Stimulated activated naive CD4-positive, alpha-beta T cell treated with Interleukin-2 at 50 U/mL for 16 hours (primary cell): Measurements from ENCODE around the gene RBP2.
"Not testable (repeated sequence)": the region's sequence is repeated elsewhere in the genome, so short reads cannot be mapped to it uniquely, and the experiment has no call there.

ENCODE experiments used
- DNase-seq: peaks from one replicate; lab custom pipeline; 2025; lab: John Stamatoyannopoulos, UW

RBP2 gene

DNA sequence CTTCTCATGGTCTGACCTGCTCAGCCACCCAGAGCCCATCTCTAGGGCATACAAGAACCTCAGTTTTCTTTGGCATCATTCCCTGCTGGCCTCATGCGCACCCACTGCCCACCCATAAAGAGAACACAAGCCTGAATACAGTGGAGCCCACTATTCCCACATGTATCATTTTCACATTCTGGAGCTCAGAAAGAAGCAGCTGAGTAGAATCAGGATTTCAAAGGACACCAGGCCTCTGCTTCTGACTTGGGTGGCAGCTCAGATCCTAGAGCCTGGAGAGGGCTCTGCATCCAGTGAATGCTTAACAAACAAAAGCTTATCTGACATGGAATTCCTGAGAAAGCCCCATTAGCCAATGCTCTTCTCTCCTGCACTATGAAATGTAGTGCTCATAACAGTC lies 34.7 kb downstream of the RBP2 start:
- no peak for DNase-seq

GRCh38 chr3:139440639-139441556 lies 35.4 kb downstream of the RBP2 start:
- DNase-seq = no peak

DNA sequence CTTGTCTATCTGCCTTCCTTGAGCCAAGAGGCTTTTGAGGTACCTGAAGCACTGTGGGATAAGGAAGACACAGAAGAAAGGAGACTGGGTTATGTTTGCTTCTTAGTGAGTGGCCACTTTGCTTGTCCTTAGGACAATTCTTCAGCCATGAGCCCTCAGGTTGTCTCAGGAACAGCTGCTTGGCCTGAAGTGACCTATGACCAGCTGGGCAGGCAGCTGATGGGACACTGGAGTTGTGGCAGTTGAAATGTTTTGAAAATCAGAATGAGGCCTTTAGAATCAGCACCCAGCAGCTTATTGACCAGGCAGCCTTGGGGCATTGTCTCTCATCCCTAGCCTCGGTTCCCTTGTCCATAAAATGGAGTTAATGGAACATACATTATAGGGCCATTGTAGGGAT lies 37.0 kb downstream of the RBP2 start:
- no peak for DNase-seq

DNA sequence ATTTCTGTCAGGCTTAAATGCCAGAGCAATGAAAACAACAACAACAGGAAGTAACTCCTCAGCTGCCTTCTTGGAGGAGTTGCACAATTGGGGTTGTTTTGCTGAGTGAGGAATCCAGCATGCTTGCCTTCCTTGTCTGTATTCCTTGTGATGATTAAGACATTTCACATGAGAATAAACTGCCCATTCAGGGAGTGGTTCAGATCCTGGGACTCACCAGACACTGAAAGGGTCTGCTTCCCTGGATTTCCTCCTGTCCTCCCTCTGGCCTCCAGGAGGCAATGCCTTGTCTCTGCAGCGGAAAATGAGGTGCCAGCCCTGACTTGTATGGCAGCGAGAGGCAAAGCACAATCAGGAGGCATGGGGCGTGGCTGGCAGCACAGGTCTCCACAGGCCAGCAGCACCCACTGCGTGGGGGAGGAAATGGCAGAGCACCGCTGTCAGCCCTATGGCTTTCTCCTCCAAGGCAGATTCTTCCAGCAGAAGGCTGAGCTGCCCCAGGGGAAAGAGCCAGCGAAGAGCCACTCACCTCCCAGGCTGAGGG lies 41.5 kb downstream of the RBP2 start:
- no peak for DNase-seq

DNA sequence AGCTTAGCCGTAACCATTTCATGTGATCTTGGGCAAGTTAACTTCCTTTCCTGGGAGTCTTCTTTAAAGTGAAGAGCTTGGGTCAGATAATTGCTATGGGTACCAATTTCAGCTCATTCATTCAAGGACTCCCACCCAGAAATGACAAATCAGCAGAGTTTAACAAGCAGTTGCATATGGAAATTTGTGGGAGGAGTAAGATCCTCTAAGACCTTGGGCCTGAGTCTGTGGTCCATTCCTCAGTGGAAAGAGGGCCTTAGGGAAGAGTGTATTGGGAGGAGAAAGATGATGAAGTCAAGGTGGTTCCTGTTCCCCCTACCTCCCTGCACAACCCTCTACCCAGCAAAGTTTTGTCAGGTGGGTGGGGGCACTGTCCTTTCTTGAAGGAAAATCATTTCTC lies 42.1 kb downstream of the RBP2 start:
- no peak for DNase-seq

DNA sequence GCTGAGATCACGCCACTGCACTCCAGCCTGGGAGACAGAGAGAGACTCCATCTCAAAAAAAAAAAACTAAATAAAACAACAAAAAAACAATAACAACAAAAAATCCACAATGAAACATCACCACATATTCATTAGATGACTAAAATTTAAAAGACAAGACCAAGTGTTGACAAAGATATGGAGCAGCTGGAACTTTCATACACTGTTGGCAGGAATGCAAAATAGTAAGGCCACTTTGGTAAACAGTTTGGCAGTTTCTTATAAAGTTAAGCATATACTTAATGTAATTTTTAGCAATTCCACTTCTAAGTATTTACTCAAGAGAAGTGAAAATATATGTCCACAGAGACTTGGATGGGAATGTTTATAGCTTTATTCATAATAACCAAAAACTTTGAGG lies 43.2 kb downstream of the RBP2 start:
- no peak for DNase-seq

DNA sequence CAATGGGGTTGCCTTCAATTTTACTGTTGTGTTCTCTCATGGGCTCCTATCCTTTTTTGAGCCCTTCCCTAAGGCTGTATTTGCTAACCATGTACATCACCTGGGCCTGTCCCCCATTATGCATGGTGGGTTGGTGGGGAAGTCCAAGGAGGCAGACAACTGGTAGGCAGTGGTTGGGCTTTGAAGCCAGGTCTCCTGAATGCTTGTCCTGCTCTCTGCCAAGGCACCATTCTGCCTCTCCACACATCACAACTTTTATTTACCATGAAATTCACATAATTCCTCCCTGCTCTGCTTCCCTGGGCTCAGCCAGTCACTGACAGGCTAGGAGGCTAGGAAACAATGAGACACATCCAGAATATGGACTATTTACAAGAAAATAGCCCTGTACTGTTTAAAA lies 45.8 kb downstream of the RBP2 start:
- no peak for DNase-seq

DNA sequence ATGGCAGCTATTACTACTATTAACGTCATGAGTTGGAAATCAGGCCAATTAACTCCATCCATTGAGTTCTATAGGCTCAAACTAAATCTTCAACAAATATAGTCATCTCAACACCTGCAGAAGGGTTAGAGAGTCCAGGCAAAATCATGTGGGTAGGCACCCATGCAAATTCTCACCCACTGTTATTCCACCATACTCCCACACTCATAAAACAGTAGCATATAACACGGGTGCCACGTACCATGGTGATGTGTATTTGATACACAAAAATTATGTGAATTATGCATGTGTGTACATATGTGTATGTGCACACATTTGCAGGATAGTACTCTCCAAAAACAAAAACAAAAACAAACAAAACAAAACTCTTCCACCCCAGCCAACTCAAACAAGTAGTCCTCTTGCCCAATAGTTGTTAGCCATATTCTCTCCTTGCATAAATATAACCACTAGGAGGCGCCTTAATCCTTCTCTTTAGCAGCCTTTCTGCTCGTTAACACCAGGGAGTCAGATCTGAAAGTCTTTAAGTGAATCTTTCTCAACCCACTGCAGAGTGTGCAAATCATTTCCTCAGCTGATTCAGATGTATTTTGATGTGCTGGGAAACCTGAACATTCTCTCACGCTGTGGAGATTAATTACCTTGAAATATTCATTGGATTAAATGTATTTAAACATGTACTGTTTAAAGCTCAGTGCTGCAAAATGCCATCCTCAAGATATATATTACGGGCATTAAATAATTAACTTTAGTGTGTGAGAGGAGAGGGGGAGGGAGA lies 48.8 kb downstream of the RBP2 start:
- DNase-seq = no peak

DNA sequence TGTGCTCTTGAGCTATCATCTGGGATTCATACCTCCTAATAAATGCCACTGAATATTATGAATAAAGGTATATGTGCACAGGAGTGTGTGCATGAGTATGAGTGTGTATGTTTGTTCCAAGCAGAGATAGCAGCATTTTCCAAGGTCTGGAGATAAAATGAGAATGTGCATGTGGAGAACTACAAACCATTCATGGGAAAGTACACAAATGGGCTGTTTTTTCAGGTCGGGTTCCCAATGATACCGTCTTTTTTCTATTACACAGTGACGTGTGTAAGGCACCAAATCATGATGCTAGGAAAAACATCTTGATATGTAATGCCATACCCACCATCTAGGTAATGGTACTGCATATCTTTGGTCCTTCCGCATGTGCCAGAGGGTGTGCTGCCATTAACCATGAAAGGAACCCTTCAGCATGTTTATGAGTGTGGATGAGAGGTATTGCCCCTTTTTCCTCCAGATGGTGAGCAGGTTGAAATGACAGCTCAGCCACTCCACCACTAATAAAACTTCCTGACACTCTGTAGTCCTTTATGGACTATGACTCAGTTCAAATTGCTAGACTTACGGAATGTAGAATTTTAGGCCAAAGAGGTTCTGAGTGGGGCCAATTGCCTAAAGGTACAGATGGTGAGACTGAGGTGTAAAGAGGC lies 50.4 kb downstream of the RBP2 start:
- DNase-seq = no peak

- DNase-seq = no peak
Measured at GRCh38 chr3:139423232-139423631, 53.1 kb downstream of the RBP2 start.

GRCh38 chr3:139421460-139421859 lies 54.9 kb downstream of the RBP2 start:
- no peak for DNase-seq

- DNase-seq = no peak
Measured at GRCh38 chr3:139421040-139421439, 55.3 kb downstream of the RBP2 start.

GRCh38 chr3:139418144-139418543 lies 58.2 kb downstream of the RBP2 start:
- no peak for DNase-seq

DNA sequence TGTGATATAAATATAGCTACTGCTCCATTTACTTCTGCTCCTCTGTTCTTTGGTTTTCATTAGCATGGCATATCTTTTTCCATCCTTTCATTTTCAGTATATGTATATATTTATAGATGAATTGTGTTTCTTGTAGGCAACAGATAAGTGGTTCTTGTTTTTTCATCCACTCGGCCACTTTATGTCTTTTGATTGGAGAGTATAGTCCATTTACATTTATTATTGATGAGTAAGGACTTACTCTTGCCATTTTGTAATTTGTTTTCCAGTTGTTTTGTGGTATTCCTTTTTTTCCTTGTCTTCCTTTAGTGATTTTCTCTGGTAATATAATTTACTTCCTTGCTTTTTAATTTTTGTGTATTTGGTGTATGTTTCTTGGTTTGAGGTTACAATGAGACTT lies 60.0 kb downstream of the RBP2 start:
- no peak for DNase-seq

GRCh38 chr3:139414608-139415224 lies 61.6 kb downstream of the RBP2 start:
- DNase-seq = no peak

- not testable (repeated sequence) for DNase-seq
Measured at GRCh38 chr3:139412891-139413290, 63.4 kb downstream of the RBP2 start.
